Activated CD8-positive, alpha-beta memory T cell treated with anti-CD3 and anti-CD28 coated beads for 4 hours (primary cell): Measurements from ENCODE around the gene KCNJ14.
A peak's percentile ranks its signal among the peaks of the same experiment; 100 is the strongest.
"Not testable (repeated sequence)": the region's sequence is repeated elsewhere in the genome, so short reads cannot be mapped to it uniquely, and the experiment has no call there.

ENCODE experiments used
- DNase-seq, 2 donors: peaks; one replicate each; pipeline ENCODE4 v3.0.0-alpha.2; 2020; ENCODE audit warnings: low read depth in 2 of 2

KCNJ14 gene

GRCh38 chr19:48487948-48488347, 32.6 kb downstream of the KCNJ14 start:
- DNase-seq, result no peak

- not testable (repeated sequence) for DNase-seq
Measured at GRCh38 chr19:48488478-48488877, 33.1 kb downstream of the KCNJ14 start.

- peak; percentile 44 to 63 for DNase-seq
Measured at GRCh38 chr19:48489608-48490216, 34.3 kb downstream of the KCNJ14 start.

- DNase-seq, result peak in 1 of 2 donors; percentile 35
Measured at GRCh38 chr19:48490981-48491792, 35.8 kb downstream of the KCNJ14 start.

DNA sequence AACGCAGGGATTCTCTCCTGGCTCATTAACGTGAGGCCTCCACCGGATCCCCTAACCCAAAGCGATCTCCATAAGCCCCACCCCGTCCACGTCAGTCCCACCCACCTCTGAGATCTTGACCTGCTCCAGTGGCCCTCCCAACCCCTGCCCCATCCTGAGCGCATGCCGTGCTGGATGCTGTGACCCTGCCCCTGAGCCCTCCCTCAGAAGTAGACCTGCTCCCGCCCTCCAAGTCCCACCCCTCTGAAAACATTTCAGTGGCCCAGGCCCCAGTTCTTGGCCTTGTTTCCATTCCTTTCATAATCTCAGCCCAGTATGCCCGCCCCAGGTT, 36.4 kb downstream of the KCNJ14 start:
- DNase-seq, result no peak

DNA sequence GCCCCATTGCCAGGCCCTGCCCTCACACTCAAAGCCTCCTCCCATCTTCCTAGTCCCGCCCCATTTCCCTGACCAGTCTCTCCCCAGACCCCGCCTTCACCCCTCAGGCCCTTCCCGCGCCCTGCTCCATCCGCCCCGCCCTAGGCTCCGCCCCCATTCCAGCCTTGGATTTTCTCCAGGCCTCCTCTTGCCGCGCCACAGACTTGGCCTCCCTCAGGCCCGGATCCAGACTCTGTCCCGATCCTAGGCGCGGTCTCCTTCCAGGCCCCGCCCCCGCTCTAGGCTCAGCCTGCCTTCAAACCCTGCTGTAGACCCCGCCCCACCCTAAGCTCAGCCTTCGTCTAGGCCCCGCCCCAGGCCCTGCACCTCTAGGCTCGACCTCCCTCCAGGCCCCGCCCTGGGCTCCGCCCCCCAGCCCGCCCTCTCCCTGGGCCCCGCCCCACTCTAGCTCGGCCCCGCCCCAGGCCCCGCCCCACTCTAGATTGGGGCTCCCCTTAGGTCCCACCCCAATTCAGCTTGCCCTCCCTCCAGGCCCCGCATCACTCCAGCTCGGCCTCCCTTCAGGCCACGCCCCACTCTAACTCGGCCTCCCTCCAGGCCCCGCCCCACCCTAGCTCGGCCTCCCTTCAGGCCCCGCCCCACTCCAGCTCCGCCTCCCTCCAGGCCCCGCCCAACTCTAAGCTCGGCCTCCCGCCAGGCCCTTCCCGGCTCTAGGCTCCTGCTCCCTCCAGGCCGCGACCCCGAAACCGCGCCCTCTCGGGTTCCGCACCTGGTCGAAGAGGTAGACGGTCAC, 37.7 kb downstream of the KCNJ14 start:
- DNase-seq, result peak; percentile 54 to 70

DNA sequence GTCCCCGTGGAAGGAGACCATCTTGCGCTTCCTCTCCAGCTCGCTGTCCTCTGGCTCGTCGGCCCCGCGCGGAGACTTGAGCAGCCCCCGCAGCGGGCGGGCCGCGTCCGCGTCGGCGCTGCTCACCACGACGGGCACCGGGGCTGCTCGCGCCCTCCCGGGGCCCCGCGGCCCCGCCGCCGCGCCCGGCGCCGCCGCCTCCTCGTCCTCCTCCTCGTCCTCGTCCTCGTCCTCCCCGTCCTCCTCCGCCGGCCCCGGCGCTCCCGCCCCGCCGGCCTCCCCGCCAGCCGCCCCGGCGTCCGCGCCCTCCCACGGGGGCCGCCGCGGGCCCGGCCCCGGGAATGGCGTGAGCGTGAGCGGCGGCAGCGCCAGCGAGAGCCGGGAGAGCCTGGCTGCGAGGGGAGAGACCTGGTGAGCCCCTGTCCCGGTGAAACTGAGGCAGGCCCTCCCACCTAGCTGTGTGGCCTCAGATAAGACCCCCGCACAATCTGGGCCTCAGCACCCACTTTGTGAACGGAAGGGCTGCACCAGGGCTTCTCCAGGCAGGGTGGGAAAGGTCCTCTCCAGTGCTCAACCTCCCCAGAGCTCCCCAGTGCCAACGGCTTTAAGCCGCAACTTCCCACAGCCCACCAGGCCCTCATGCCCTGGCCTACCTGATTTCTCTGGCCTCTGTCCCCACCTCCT, 38.5 kb downstream of the KCNJ14 start:
- DNase-seq, result no peak

- no peak for DNase-seq
Measured at GRCh38 chr19:48495396-48495795, 40.0 kb downstream of the KCNJ14 start.

DNA sequence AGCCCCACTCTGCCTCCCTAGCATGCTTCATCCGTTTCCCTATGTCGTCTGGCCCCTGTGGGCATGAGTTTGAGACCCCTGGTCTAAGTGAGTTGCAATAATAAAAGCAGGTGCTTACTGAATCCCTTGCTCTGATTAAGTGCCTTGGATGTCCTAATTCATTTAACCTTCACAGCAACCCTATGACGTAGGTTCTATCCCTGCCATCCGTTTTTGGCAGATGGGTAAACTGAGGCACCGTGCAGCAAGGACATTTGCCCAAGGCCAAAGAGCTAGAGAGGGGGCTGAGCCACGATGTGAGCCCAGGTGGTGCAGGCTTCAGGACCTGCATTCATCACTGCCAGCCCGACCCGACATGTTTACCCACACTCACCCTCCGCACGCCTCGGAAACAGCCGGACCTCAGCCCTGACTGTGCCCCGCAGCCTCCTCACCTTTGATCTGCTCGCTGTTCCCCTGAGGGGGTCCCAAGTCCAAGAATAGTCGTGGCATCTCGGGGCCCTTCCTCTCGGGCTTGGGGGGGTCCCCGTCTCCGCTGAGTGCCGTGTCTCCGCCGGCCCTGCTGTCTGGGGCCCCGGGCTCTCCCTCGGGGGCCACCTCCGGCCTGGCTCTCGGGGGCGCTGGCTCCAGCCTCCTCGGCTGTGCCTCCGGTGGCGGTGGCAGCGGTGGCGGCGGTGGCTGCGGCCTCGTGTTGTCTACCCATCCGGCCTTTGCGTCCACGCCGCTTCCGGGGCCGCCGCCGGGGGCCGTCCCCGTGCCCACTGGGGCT, 41.8 kb downstream of the KCNJ14 start:
- DNase-seq, result no peak

GRCh38 chr19:48497728-48498594, 42.6 kb downstream of the KCNJ14 start:
- no peak for DNase-seq

GRCh38 chr19:48498595-48499311, 43.4 kb downstream of the KCNJ14 start:
- DNase-seq, result no peak

- no peak for DNase-seq
Measured at GRCh38 chr19:48499316-48500090, 44.1 kb downstream of the KCNJ14 start.

GRCh38 chr19:48500830-48501493, 45.6 kb downstream of the KCNJ14 start:
- no peak for DNase-seq

- peak in 1 of 2 donors; percentile 36 for DNase-seq
Measured at GRCh38 chr19:48501494-48502349, 46.3 kb downstream of the KCNJ14 start.

DNA sequence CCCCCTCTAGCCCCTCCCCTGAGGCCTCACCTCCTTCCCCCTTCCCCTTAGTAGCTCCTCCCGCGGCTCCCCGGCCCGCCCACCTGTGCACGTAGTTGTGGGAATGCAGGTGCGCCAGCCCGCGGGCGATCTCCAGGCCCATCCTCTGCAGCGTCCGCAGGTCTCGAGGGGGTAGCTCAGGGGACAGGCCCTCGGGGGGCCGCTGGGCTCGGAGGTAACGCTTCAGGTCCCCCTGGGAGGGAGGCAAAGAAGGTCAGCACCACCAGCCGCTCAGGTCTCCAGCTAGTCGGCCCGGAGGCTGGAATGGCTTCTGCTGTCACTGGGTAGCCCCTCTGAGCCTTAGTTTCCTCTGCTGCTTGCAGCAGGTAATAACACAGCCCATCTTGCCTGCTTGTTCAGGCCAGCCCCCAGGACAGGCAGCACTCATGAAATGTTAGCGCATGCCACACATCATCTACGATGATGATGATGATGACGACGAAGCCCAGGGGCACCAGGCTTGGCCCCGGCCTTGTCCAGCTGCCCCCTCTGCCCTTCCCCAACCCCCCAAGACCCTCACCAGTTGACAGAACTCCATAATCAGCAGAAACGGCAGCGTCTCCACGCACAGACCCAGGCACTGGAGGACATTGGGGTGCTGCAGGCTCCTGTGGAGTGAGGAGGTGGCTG, 47.1 kb downstream of the KCNJ14 start:
- DNase-seq, result no peak

- DNase-seq, result no peak
Measured at GRCh38 chr19:48506138-48506733, 50.9 kb downstream of the KCNJ14 start.
